PFSK-1 (cell line): Measurements from ENCODE around the gene HIP1. TPM values are rescaled to one million over a fixed set of nuclear protein-coding genes. Genes with fewer than 3 reads are reported as not detected.

Source experiments
- FOXP2 ChIP-seq: optimal IDR thresholded peaks from 2 replicates; pipeline ENCODE3; 2011; ENCODE audit warnings: borderline replicate concordance, control low read depth, inconsistent platforms; ENCODE audit not compliant: insufficient read depth; ENCODE audit errors: extremely low read length, extremely low read depth
- POLR2AphosphoS5 ChIP-seq: IDR thresholded peaks from 2 replicates; pipeline ENCODE4 v1.6.1; 2012; ENCODE audit warnings: low read depth, mild to moderate bottlenecking, control low read depth, low read length, moderate library complexity
- SIN3A ChIP-seq: IDR thresholded peaks from 2 replicates; pipeline ENCODE4 v1.6.1; 2012; ENCODE audit warnings: mild to moderate bottlenecking, low read length, moderate library complexity, borderline replicate concordance; ENCODE audit not compliant: insufficient read depth
- TAF1 ChIP-seq: IDR thresholded peaks from 2 replicates; pipeline ENCODE4 v1.6.1; 2012; ENCODE audit warnings: low read length, control low read depth, borderline replicate concordance; ENCODE audit not compliant: insufficient read depth
- polyA plus RNA-seq: library from polyadenylated mRNA; unstranded; fragments of >200 nt; gene quantifications from one replicate; pipeline ENCODE4 v1.2.1, GENCODE V29; 2012; ENCODE audit warnings: low read depth, missing spikeins; ENCODE audit not compliant: insufficient read length
- TF ChIP-seq, protein P1 (sequence below), 2 experiments: IDR thresholded peaks; 2 replicates each; pipeline versions ENCODE4 v1.6.1 to v1.8.0; 2011 to 2012; ENCODE audit warnings: low read depth in 2 of 2, low read length in 2 of 2, control low read depth in 1 of 2, inconsistent platforms in 1 of 2, mild to moderate bottlenecking in 1 of 2, moderate library complexity in 1 of 2; ENCODE audit not compliant: insufficient read depth in 1 of 2

HIP1 gene
- 50.5 TPM for polyA plus RNA-seq

DNA sequence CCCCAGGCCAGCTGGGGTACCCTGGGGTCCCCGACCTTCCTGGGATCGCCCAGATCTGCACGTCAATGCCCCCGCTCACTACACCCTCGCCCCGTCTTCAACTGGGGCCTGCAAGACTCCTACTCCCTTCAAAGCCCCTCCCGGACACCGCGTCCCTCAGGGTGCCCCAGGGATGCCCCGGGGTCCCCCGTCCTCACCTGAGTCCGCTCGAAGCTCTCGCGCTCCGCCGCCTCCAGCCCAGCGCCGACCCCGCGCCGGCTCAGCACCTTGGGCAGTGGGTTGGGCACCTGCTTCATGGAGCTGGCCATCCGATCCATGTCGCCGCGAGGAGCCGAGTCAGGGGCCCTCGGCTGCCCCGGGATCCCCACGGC lies at the start of gene HIP1:
HIP1 (minus strand) TSS at position 338 of the 371 bp plus-strand sequence; CDS start at position 317, 21 bp downstream.
- TF ChIP-seq SIN3A (no peak), TAF1 (no peak), POLR2AphosphoS5 (no peak), FOXP2 (no peak)
- TF ChIP-seq, protein P1, sequence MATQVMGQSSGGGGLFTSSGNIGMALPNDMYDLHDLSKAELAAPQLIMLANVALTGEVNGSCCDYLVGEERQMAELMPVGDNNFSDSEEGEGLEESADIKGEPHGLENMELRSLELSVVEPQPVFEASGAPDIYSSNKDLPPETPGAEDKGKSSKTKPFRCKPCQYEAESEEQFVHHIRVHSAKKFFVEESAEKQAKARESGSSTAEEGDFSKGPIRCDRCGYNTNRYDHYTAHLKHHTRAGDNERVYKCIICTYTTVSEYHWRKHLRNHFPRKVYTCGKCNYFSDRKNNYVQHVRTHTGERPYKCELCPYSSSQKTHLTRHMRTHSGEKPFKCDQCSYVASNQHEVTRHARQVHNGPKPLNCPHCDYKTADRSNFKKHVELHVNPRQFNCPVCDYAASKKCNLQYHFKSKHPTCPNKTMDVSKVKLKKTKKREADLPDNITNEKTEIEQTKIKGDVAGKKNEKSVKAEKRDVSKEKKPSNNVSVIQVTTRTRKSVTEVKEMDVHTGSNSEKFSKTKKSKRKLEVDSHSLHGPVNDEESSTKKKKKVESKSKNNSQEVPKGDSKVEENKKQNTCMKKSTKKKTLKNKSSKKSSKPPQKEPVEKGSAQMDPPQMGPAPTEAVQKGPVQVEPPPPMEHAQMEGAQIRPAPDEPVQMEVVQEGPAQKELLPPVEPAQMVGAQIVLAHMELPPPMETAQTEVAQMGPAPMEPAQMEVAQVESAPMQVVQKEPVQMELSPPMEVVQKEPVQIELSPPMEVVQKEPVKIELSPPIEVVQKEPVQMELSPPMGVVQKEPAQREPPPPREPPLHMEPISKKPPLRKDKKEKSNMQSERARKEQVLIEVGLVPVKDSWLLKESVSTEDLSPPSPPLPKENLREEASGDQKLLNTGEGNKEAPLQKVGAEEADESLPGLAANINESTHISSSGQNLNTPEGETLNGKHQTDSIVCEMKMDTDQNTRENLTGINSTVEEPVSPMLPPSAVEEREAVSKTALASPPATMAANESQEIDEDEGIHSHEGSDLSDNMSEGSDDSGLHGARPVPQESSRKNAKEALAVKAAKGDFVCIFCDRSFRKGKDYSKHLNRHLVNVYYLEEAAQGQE (IDR thresholded peaks at IDR 0.05; ENCODE audit: insufficient read depth in 1 of 2, low read depth in 2 of 2, low read length in 2 of 2) = no peak

DNA sequence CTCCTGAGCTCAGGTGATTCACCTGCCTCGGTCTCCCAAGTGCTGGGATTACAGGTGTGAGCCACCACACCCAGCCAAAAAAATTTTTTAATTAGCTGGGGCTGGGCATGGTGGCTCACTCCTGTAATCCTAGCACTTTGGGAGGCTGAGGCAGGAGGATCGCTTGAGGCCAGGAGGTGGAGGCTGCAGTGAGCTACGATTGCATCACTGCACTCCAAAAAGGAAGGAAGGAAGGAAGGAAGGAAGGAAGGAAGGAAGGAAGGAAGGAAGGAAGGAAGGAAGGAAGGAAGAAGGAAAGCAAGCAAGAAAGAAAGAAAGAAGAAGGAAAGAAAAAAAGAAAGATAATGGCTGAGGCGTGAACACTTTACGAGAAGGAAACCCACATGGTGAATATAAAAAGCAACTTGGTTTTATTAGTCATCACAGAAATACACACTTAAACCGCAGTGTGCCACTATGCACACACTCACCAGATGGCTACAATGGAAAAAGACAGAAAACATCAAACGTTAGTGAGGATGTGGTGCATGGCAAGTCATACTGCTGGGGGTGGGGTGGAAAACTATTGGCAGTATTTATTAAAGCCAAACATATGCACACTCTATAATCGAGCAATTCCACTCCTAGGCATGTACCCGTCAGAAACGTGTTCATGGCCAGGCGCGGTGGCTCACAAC lies 37.7 kb upstream of the HIP1 start:
- TF ChIP-seq, protein P1 (IDR thresholded peaks at IDR 0.05; ENCODE audit: insufficient read depth in 1 of 2, low read depth in 2 of 2, low read length in 2 of 2) = no peak
- no peak for TF ChIP-seq SIN3A
- no peak for TF ChIP-seq POLR2AphosphoS5
- TF ChIP-seq FOXP2 = no peak
- no peak for TF ChIP-seq TAF1

DNA sequence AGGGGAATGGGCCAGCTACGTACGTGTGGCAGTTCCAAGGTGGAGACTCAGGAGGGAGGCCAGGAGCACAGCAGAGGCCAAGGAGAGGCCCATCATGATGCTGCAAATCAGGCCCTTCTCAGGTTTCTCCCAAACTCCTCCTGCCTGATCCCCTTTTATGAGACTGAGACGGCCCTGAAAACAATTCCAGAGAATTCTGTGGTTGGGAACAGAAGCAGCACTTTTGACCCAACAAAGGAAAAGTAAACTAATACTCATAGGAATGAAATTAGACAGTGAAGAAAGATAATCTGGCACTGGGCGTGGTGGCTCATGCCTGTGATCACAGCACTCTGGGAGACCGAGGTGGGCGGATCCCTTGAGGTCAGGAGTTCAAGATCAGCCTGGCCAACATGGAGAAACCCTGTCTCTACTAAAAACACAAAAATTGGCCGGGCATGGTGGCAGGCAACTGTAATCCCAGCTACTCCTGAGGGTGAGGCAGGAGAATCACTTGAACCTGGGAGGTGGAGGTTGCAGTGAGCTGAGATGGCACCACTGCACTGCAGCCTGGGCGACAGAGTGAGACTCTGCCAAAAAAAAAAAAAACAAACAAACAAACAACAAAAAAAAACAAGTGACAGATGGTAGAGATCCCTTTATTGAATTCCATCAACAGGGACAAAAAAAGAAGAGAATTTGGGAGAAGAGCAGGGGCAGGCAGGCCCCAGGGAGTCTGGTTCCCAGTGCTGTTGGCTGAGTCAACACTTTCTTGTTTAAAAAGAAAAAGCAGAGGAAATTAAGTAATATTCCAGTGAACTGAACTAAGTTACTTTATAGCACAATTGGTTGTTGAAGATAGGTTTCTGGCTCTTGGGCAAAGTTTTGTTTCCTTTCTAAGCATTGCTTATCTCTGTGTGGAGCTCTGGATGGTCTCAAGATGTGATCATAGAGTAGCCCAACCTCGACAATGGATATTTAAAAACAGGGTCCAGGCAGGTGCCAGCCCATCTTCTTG lies 33.6 kb upstream of the HIP1 start, which contains the start of gene CCL26:
CCL26 (minus strand) TSS at position 131 of the 997 bp plus-strand sequence; CDS start at position 96, 35 bp downstream.
- TF ChIP-seq SIN3A = no peak
- TF ChIP-seq, protein P1 (IDR thresholded peaks at IDR 0.05; ENCODE audit: insufficient read depth in 1 of 2, low read depth in 2 of 2, low read length in 2 of 2) = no peak

DNA sequence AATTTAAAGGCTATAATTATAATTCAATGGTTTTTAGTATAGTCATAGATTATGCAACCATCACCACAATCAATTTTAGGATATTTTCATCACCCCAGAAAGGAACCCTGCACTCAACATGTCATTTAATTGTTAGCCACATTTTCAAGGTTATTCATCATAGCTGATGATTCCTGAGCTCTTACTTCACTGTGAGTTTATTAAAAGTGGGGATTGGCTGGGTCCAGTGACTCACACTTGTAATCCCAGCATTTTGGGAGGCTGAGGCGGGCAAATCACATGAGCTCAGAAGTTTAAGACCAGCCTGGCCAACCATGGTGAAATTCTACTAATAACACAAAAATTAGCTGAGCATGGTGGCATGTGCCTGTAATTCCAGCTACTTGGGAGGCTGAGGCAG lies 32.5 kb upstream of the HIP1 start:
- TF ChIP-seq, protein P1 (IDR thresholded peaks at IDR 0.05; ENCODE audit: insufficient read depth in 1 of 2, low read depth in 2 of 2, low read length in 2 of 2) = no peak
- TF ChIP-seq TAF1 (no peak), POLR2AphosphoS5 (no peak), FOXP2 (no peak), SIN3A (no peak)
